NCI-H2196 treated with DMSO at 0.1 percent for 48 hours (cell line): ENCODE data around the gene POLD4.

Experiments used
- DNase-seq: peaks from one replicate; lab custom pipeline; 2025; ENCODE audit not compliant: unreplicated experiment; lab: John Stamatoyannopoulos, UW

Gene POLD4

GRCh38 chr11:67317888-67318555 lies 35.3 kb downstream of the POLD4 start:
- no peak for DNase-seq

GRCh38 chr11:67317205-67317887 lies 36.0 kb downstream of the POLD4 start:
- DNase-seq, result peak; percentile 95

DNA sequence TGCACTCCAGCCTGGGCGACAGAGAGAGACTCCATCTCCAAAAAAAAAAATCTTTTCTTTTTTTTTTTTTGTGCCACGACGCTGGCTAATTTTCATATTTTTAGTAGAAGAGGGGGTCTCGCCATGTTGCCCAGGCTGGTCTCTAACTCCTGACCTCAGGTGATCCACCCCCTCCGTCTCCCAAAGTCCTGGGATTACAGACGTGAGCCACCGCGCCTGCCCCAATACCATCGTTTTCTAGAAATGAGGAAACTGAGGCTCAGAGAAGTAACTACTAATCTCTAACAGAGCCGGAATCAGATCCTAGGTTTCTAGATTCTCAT lies 36.5 kb downstream of the POLD4 start:
- no peak for DNase-seq

GRCh38 chr11:67315325-67315909 lies 37.9 kb downstream of the POLD4 start:
- no peak for DNase-seq

DNA sequence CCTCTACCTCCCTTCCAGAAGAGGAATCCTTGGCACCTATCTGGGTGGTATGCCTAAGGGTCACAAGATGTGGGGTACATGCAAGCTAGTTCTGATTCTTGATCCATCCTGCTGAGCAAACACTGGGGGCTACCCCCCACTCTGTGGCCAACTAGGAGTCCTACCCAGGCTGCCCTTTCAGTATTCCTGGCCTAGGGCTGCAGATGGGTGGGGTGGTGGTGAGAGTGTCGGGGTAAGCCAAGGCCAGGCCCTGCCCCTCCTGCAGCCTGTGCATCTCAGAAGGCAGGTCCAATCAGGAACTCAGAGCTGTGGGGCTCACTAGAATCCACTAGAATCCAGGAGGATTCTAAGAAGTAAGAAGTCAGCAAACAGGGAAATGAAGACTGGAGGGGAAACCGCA lies 39.1 kb downstream of the POLD4 start:
- no peak for DNase-seq

DNA sequence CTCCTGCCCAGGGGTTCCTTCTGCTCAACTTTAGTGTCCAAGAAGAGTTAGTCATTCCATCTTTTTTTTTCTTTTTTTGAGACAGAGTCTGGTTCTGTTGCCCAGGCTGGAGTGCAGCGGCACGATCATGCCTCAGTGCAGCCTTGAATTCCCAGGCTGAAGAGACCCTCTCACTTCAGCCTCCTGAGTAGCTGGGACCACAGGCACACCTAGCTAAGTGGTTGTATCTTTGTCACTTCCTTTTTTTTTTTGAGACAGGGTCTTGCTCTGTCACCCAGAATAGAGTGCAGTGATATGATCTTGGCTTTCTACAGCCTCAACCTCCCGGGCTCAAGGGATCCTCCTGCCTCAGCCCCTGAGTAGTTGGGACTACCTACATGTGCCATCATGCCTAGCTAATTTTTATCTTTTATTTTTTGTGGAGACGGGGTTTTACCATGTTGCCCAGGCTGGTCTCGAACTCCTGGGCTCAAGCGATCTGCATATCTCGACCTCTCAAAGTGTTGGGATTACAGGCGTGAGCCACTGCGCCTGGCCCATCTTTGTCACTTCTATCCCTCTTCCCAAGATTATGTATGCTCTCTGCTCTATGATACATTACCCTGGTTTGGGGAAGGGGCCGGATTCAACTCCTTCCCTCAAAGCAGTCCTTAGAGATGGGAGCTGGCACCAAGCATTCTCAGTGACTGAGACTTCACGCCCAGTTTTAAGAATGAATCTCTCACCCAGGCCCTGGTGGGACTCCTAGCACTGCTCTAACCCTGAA lies 40.0 kb downstream of the POLD4 start:
- no peak for DNase-seq

- no peak for DNase-seq
Measured at GRCh38 chr11:67312187-67313021, 40.9 kb downstream of the POLD4 start.

- DNase-seq, result no peak
Measured at GRCh38 chr11:67311556-67312082, 41.7 kb downstream of the POLD4 start.

DNA sequence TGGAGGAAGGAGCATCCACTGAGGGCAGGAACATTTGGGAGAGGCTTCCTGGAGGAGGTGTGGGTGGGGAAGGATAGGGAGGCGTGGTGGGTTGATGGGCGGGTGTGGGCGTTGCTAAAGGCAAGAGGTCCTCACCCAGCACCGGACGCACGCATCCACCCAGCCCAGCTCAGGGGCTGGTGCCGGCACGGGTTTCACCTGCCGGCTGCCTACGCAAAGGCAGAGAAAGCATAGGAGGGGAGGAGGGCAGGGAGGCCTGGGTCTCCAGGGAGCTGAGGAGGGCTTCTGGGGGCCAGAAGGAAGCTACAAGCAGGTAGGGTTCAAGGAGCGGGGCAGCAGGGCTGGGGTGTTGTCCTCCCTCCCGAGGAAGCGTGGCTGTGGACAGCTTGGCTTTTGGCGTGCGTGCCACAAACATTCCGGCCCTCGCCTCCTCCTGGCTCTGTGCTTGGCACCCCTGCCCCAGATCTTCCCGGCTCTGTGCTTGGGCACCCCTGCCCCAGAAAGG lies 42.2 kb downstream of the POLD4 start:
- no peak for DNase-seq

- DNase-seq, result no peak
Measured at GRCh38 chr11:67310246-67311050, 42.9 kb downstream of the POLD4 start.

DNA sequence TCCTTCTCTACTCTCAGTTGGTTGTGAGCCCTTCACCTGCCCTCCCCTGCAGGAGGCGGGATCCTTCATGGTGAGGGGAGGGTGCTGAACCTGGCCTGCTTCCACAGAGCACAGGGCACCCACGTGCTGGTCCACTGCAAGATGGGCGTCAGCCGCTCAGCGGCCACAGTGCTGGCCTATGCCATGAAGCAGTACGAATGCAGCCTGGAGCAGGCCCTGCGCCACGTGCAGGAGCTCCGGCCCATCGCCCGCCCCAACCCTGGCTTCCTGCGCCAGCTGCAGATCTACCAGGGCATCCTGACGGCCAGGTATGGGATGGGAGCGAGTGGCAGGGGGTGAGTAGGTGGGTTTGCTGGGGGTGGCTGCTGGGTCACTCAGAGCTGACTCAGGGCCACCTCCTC lies 43.7 kb downstream of the POLD4 start:
- DNase-seq, result no peak

DNA sequence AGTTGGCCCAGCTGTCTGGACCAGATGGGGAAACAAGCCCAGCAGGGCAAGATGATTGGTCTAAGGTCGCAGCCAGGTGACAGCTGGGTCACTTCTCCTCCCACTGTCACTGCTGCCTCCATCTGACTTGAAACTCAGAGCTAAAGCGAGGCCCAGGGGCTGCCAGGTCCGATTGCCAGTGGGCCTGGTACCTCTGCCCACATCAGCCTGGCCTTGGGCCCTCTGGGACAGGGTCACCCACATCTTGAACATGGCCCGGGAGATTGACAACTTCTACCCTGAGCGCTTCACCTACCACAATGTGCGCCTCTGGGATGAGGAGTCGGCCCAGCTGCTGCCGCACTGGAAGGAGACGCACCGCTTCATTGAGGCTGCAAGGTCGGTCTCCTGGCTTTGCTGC lies 44.2 kb downstream of the POLD4 start:
- no peak for DNase-seq

DNA sequence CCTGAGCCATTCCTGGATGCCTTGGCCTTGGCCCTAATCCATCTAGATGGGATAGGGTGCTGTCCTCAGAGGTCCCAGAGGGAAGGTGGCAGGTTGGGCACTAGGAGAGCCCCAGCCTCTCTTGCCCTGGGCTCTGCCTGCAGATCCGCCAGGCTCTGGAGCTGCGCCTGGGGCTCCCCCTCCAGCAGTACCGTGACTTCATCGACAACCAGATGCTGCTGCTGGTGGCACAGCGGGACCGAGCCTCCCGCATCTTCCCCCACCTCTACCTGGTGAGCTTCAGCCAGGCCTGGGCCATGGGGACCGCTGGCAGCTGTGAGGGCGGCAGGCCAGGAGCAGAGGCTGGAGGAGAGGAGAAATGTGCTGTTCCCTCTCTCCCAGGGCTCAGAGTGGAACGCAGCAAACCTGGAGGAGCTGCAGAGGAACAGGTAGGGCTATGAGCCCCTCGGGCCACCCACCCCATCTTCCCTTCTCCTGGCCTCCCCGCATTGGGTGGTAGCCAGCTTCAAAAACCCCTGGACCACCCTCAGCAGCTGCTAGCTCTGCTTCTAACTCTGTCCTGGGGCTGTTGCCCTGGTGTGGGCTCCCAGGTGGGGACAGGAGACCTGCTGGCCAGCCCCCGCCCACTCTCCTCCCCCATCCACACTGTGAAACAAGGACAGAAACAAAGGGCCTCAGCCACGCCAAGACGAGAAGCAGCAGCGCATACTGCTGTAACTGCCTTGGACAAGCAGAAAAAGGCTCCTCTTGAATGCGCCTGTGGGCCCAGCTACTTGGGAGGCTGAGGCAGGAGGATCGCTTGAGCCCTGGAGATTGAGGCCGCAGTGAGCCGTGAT lies 45.1 kb downstream of the POLD4 start:
- no peak for DNase-seq

DNA sequence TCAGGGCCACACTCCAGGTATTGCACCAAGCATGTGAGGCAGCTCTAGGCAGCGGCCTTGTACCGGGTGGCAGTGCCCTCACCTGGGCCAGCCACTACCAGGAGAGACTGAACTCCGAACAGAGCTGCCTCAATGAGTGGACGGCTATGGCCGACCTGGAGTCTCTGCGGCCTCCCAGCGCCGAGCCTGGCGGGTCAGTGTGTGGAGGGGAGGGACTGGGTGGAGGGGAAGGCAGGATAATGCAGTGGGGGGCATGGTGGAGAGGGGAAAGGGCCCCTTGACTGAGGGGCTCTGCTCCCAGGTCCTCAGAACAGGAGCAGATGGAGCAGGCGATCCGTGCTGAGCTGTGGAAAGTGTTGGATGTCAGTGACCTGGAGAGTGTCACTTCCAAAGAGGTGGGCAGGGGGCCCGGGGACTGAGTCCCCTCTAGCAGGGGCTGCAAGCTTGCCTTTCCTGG lies 45.8 kb downstream of the POLD4 start:
- no peak for DNase-seq

DNA sequence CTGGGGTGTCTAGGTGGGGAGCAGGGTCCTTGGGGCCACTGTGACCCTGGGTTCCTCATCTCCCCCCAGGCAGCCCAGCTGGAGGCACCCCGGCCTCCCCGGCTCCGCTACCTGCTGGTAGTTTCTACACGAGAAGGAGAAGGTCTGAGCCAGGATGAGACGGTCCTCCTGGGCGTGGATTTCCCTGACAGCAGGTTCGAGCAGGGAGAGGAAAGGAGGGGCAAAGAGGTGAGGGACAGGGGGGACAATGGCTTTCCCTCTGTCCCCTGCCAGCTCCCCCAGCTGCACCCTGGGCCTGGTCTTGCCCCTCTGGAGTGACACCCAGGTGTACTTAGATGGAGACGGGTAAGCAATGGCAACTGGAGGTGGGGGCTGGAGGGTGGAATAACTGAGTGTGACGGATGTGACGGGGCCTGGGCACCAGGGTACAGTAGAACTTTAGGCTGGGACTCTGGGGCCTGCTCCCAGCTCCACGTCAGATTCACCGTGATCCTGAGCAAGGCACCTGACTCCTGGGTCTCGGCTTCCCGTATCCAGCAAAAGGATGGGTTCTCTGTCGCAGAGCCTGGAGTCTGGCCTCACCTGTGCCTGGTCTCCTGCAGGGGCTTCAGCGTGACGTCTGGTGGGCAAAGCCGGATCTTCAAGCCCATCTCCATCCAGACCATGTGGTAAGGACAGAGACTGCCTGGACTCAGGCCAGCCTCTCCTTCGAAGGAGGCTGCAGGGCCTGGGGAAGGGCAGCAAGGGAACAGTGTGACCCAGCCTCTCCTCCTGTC lies 46.4 kb downstream of the POLD4 start:
- no peak for DNase-seq

DNA sequence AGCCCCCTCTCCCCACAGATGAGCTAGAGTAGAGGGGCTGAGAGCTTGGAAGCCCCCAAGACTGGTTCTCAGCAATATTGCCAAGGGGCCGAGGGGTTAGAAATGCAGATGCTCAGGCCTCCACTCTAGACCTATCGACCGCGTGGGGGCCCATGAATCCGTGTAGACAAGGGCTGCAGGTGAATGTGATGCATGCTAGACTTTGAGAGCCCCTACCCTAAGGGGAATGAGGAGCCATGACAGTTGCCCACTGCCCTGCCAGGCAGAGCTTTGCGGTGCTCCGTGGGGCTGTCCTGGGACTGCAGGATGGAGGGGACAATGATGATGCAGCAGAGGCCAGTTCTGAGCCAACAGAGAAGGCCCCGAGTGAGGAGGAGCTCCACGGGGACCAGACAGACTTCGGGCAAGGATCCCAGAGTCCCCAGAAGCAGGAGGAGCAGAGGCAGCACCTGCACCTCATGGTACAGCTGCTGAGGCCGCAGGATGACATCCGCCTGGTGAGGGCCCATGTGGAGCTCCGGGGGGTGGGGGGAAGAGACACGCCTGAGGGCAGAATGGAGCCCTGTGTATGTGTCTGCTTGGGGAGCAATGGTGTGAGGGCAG lies 48.7 kb downstream of the POLD4 start:
- DNase-seq, result no peak

DNA sequence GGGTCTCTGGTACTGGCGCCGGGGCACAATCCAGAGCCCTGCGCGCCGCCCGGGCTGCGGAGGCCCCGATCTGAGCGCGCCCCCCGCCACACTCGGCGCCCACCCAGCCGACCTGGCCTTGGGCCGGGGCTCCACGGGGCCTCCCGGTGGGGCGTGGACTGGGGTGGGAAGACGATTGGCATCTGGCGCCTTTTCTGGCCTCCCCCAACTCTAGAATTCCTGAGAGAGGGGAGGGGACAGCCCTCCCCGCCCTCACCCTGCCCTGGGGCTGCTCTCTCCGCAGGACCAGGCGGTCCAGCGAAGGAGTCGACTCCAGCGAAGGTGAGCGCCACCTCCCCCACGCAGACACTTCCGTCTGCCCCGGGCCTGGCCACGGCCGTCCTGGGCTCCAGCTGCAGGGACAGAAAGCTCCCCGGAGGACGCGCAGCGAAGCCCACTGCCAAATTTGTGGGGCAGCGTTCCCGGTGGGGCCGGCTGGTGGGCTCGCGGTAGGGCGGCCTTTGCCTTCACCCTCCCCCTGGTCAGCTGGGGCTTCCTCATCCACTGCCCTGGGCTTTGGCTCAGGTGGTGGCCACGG lies 49.4 kb downstream of the POLD4 start:
- DNase-seq, result no peak
